ENCODE results near the gene PLXNA4.
"Not testable (repeated sequence)": the region's sequence is repeated elsewhere in the genome, so short reads cannot be mapped to it uniquely, and the experiment has no call there.

The PLXNA4 gene

GRCh38 chr7:132393789-132394261, 182.4 kb downstream of the PLXNA4 start:
- DNase-seq (ENCODE audit: extremely low spot score), result no peak
- CTCF ChIA-PET, result no interaction called here
- no peak for TF ChIP-seq CTCF (IDR thresholded peaks at IDR 0.05; ENCODE audit: control extremely low read depth, extremely low read depth, low read depth, missing control alignments)
- POLR2A ChIA-PET, result no interaction called here

- POLR2A ChIA-PET, result no interaction called here
- no peak for DNase-seq (ENCODE audit: extremely low spot score)
- CTCF ChIA-PET, result no interaction called here
Observed at GRCh38 chr7:132392713-132393112, 183.6 kb downstream of the PLXNA4 start.

GRCh38 chr7:132390705-132391104, 185.6 kb downstream of the PLXNA4 start:
- no peak for TF ChIP-seq CTCF (IDR thresholded peaks at IDR 0.05; ENCODE audit: control extremely low read depth, extremely low read depth, low read depth, missing control alignments)
- DNase-seq (ENCODE audit: extremely low spot score), result no peak
- POLR2A ChIA-PET, result no interaction called here
- CTCF ChIA-PET, result no interaction called here

More at GRCh38 chr7:132392713-132393112, 183.6 kb downstream of the PLXNA4 start:
- no peak for TF ChIP-seq CTCF (IDR thresholded peaks at IDR 0.05; ENCODE audit: control extremely low read depth, extremely low read depth, low read depth, missing control alignments)

GRCh38 chr7:132390049-132390448, 186.2 kb downstream of the PLXNA4 start:
- POLR2A ChIA-PET; DNase-seq (ENCODE audit: extremely low spot score); CTCF ChIA-PET: not testable (repeated sequence)

GRCh38 chr7:132388688-132389087, 187.6 kb downstream of the PLXNA4 start:
- TF ChIP-seq CTCF (IDR thresholded peaks at IDR 0.05; ENCODE audit: control extremely low read depth, extremely low read depth, low read depth, missing control alignments), result no peak
- ChIA-PET POLR2A (no interaction called here), CTCF (no interaction called here)
- DNase-seq (ENCODE audit: extremely low spot score), result no peak

- POLR2A ChIA-PET, result no interaction called here
- CTCF ChIA-PET, result no interaction called here
- DNase-seq (ENCODE audit: extremely low spot score), result no peak
- no peak for TF ChIP-seq CTCF (IDR thresholded peaks at IDR 0.05; ENCODE audit: control extremely low read depth, extremely low read depth, low read depth, missing control alignments)
Observed at GRCh38 chr7:132387596-132387995, 188.7 kb downstream of the PLXNA4 start.

- CTCF ChIA-PET, result interaction anchor here (1.2 kb wide), 1 partner anchor 12 kb away, joined by 3 read pairs; no protein-coding TSS in a partner anchor
- no peak for TF ChIP-seq CTCF (IDR thresholded peaks at IDR 0.05; ENCODE audit: control extremely low read depth, extremely low read depth, low read depth, missing control alignments)
- no peak for DNase-seq (ENCODE audit: extremely low spot score)
- POLR2A ChIA-PET, result no interaction called here
Observed at GRCh38 chr7:132386201-132386681, 190.0 kb downstream of the PLXNA4 start.
